HL-60/S4 treated with phorbol 12-myristate 13-acetate at 8.2 ng/mL for 4 days and 3 days (cell line): ENCODE data around the gene SERBP1.

Source experiments
- in situ Hi-C: fragments of 300-500 bp; cut with MboI; formaldehyde crosslinking; loops from 2 replicates; pipeline ENCODE4 v1.15.0; 2022; ENCODE audit warnings: low sequenced_read_pairs

The SERBP1 gene

GRCh38 chr1:67371043-67371442 lies 59.2 kb downstream of the SERBP1 start:
- in situ Hi-C loops: no loop called here

GRCh38 chr1:67368046-67368514 lies 62.1 kb downstream of the SERBP1 start:
- in situ Hi-C loops: no loop called here

DNA sequence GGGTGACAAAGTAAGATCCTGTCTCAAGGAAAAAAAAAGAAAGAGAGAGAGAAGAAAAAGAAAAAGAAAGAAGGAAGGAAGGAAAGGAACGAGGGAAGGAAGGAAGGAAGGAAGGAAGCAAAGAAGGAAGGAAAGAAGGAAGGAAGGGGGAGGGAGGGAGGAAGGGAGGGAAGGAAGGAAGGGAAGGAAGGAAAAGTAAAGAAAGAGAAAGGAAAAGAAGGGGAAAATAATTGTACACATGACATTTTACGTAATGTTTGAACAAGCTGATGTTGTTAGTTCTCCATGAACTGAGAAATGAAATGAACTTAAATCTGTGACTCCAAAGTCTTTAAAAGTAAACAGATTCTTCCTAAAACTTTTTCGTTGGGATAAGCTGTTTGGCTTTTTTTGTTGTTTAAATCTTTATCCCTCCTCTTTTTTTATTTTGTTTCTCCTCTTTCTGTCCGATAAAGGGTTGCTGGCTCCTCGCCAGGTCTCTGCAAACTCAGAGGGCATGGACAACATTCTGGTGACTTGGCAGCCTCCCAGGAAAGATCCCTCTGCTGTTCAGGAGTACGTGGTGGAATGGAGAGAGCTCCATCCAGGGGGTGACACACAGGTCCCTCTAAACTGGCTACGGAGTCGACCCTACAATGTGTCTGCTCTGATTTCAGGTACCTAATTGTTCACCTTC lies 62.7 kb downstream of the SERBP1 start:
- in situ Hi-C loops: no loop called here

DNA sequence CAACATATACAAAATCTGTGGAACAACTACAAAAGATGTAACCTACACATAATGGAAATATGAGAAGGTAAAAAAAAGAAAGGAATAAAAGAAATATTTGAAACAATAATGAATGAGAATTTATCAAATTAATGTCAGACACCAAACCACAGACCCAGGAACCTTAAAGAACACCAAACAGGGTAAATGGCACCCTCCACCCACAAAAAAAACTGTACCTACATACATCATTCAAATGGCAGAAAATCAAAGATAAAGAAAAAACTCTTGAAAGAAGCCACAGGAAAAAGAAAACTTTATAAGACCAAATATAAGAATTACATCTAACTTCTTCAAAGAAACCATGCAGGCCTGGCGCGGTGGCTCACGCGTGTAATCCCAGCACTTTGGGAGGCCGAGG lies 68.6 kb downstream of the SERBP1 start:
- in situ Hi-C loops: no loop called here

- in situ Hi-C loops: no loop called here
These were observed 70.6 kb downstream of the SERBP1 start for GRCh38 chr1:67359592-67359991.
